H7 (cell line): Measurements from ENCODE around the gene CYSRT1. TPM values are rescaled to one million over a fixed set of nuclear protein-coding genes. Genes with fewer than 3 reads are reported as not detected.
A peak's percentile ranks its signal among the peaks of the same experiment; 100 is the strongest.

Experiments used
- DNase-seq: peaks from one replicate; pipeline ENCODE4 v3.0.0; 2012
- H3K27me3 ChIP-seq: 2 replicates; pipeline ENCODE4 v1.6.0; 2011; ENCODE audit warnings: mild to moderate bottlenecking, low read length; ENCODE audit not compliant: control insufficient read depth, insufficient read depth
- H3K36me3 ChIP-seq: replicated peaks from 2 replicates; pipeline ENCODE4 v1.5.1; 2011; ENCODE audit warnings: low read length; ENCODE audit not compliant: control insufficient read depth, insufficient read depth
- H3K4me3 ChIP-seq: 2 replicates; pipeline ENCODE4 v1.5.1; 2011; ENCODE audit warnings: low read depth, mild to moderate bottlenecking, control low read depth, low read length, moderate library complexity; ENCODE audit not compliant: insufficient read depth
- total RNA-seq: library from RNA; depleted of rRNA; stranded (reverse); fragments of >200 nt; shearing (Covaris generic); gene quantifications from 2 replicates; pipeline ENCODE4 v1.2.3, GENCODE V29; 2014

The CYSRT1 gene
- total RNA-seq, 1 experiment from 2014 or later: 0.83 TPM

- Histone ChIP-seq H3K27me3 (no peaks in the 10 kb centered on the region), H3K4me3 (no peak overlapping the region), H3K36me3 (no peaks in the 10 kb centered on the region; the same call in 1 of the 2 replicates)
- DNase-seq: no peak
These were observed 29.3 kb upstream of the CYSRT1 start for GRCh38 chr9:137195525-137196220.

DNA sequence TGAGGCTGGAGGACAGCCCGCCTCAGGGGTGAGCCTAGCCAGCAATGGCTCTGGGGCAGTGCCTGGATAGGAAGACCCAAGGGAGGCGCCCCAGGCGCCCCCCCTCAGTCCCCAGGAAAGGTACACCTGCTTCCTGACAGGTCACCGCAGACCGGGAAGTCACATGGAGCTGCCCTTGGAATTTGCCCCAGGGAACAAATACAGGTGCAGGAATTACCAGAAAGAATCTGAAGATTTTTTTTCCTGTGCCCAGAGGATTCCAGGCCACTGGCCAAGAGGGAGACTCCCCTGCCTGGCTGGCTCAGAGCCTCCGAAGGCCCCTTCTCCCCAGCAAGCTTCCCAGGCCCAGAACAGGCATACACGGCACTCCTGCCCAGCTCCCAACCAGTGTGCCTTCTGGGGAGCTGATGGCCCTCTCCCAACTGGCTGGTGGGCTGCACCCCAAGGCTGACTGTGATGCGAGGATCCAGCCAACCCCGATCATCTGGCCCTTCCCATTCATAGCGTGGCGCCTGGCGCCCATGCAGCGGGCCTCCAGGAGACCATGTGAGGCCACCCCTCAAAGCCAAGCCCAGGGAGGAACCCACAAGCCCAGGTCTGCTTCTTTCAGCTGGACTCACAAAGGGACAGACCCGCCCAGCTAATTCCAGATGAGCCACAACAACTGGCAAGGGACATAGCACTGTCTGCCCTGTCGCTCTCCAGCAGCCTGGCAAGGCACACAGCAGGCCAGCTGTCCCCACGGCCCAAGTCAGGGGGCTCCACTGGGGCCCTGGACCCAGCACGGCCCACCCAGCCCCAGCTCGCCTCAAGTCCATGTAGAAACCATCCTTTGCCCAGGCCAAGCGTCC is 26.7 kb upstream of the CYSRT1 start:
- Histone ChIP-seq H3K36me3 (no peaks in the 10 kb centered on the region; the same call in 1 of the 2 replicates), H3K4me3 (no peak overlapping the region), H3K27me3 (no peaks in the 10 kb centered on the region)
- DNase-seq: no peak

- Histone ChIP-seq H3K36me3 (no peaks in the 10 kb centered on the region; the same call in 1 of the 2 replicates), H3K4me3 (no peak overlapping the region), H3K27me3 (no peaks in the 10 kb centered on the region)
- DNase-seq: no peak
These were observed 26.1 kb upstream of the CYSRT1 start for GRCh38 chr9:137198902-137199283.

DNA sequence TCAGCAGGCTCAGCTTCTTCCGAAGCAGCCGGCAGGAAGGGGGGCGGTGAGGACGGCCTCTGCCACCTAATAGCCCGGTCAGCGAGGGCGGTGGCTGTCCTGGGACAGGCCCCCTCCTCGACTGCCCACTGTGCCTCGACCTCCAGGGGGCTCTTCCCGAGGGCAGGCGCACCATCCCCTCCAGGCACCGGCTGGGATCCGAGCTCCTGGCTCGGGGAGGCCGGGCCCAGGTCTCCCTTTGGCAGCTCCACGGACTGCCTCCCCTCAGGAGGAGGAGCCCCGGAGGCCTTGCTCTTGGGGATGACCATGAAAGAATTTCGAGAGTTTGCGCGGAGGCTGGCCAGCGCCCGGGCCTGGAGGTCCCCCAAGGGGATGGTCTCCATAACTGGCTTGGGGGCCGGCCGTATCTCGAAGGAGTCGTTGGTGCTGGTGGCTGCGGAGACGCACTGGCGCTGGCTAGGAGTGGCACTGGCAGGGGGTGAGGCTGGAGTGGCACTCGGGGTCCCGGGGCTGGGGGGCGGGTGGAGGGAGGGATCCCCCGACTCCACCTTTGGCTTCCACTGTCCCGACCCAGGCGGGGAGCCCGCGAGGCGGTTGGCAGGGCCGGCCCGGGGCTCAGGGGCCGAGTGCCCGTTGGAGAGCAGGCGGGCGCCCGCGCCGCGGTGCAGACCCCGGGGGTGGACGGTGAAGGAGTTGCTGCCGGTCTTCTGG is 25.4 kb upstream of the CYSRT1 start:
- Histone ChIP-seq H3K4me3 (peak overlapping the region; percentile 42), H3K36me3 (peaks cover 2% of the 10 kb centered on the region; the same call in 1 of the 2 replicates), H3K27me3 (no peaks in the 10 kb centered on the region)
- DNase-seq: peak; percentile 80

GRCh38 chr9:137200311-137201204 is 24.4 kb upstream of the CYSRT1 start, which contains the start of gene TPRN:
TSS of gene TPRN (minus strand) at chr9:137200741. CDS start at chr9:137200711, 30 bp downstream.
- Histone ChIP-seq H3K4me3 (peak within 1 kb of the TSS; percentile 68), H3K36me3 (peaks cover 2% of the 10 kb centered on the region; the same call in 1 of the 2 replicates), H3K27me3 (no peaks in the 10 kb centered on the region)
- peak; percentile 100 for DNase-seq

- Histone ChIP-seq H3K27me3 (no peaks in the 10 kb centered on the region), H3K4me3 (peak overlapping the region; percentile 68), H3K36me3 (peaks cover 2% of the 10 kb centered on the region; the same call in 1 of the 2 replicates)
- peak; percentile 75 for DNase-seq
These were observed 23.6 kb upstream of the CYSRT1 start for GRCh38 chr9:137201205-137201868.

DNA sequence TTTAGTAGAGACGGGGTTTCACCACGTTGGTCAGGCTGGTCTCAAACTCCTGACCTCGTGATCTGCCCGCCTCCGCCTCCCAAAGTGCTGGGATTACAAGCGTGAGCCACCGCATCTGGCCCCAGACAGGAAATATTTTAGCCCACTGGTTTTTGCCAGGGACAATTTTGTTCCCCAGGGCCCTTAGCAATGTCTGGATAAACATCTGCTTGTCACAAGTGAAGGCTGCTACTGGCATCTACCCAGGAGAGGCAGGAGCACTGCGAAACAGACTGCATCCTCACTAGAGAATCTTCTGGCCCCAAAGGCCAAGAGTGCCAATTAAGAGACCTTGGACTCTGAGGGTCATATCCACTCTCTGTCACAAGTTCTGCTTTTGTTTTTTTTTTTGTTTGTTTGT is 22.0 kb upstream of the CYSRT1 start:
- Histone ChIP-seq H3K36me3 (peaks cover 2% of the 10 kb centered on the region; the same call in 1 of the 2 replicates), H3K4me3 (no peak overlapping the region), H3K27me3 (no peaks in the 10 kb centered on the region)
- DNase-seq: no peak

DNA sequence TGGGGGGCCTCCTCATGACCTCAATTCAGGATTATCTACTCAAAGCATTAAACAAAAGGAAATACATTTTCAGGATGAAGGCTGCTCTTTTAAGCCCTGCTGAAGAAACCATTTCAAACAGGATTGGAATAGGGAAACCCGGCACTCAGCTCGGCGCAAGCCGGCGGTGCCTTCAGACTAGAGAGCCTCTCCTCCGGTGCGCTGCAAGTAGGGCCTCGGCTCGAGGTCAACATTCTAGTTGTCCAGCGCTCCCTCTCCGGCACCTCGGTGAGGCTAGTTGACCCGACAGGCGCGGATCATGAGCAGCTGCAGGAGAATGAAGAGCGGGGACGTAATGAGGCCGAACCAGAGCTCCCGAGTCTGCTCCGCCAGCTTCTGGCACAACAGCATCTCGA is 20.2 kb upstream of the CYSRT1 start:
- H3K4me3 ChIP-seq: peak overlapping the region; percentile 95
- peaks cover 4% of the 10 kb centered on the region for H3K36me3 ChIP-seq
- H3K27me3 ChIP-seq: no peaks in the 10 kb centered on the region
- no peak for DNase-seq

DNA sequence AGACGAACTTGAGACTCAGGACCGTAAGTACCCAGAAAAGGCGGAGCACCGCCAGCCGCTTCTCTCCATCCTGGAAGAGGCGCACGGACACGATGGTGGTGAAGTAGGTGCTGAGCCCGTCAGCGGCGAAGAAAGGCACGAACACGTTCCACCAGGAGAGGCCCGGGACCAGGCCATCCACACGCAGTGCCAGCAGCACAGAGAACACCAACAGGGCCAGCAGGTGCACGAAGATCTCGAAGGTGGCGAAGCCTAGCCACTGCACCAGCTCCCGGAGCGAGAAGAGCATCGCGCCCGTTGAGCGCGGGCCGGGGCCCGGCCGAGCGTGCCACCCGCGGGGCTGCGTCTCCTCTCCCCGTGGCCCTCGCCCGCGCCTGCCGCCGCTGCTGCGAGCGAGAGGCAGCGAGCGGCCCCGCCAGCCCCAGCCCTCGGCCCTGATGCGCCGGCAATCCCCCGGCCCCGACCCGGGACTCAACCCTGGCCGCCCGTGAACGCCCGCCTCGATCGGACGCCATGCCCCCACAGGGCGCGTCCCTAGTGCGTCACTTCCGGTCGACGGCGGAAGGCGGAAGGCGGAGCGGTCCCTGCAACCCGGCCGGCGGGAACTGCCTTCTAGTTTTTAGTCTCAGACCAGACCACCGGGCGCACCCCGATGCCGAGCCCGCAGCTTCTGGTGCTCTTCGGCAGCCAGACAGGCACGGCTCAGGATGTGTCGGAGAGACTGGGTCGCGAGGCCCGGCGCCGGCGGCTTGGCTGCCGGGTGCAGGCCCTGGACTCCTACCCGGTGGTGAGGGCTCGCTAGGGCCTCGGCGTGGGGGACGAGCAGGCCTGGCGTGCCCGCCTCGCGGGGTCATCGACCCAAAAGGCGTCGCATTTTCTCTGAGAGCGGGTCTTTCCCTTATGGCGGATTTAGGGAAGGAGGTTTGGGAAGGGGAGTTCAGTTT is 19.6 kb upstream of the CYSRT1 start, which contains the start of the genes NDOR1 and TMEM203:
NDOR1 (plus strand) TSS at position 575 of the 944 bp plus-strand sequence; CDS start at position 653, 78 bp downstream.
TMEM203 (minus strand) TSS at position 523 of the 944 bp plus-strand sequence; CDS start at position 289, 234 bp downstream.
- peak within 1 kb of the TSS; percentile 95 for H3K4me3 ChIP-seq
- peaks cover 4% of the 10 kb centered on the region for H3K36me3 ChIP-seq
- no peaks in the 10 kb centered on the region for H3K27me3 ChIP-seq
- DNase-seq: peak; percentile 100

GRCh38 chr9:137206602-137207001 is 18.4 kb upstream of the CYSRT1 start:
- no peak for DNase-seq
- Histone ChIP-seq H3K36me3 (peaks cover 4% of the 10 kb centered on the region), H3K4me3 (no peak overlapping the region)

DNA sequence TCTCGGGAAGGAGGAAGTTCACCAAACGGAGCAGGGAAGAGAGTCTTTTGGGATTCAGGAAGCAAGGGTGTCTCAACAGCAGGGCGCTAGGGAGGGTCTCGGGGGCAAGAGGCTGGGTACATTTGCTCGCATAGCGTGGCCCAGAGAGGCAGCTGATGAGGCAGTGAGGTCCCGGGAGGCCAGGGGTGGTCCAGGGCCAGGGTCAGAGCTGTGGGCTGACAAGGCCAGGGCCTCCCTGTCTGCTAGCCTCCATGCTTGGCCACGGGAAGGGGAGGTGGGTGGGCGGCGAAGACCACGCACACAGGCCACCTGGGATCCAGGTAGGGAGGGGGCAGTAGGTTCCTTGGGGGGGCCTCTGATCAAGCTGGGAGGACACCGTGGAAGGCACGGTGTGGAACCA is 13.4 kb upstream of the CYSRT1 start:
- DNase-seq: no peak
- peaks cover 5% of the 10 kb centered on the region for H3K36me3 ChIP-seq
- no peak overlapping the region for H3K4me3 ChIP-seq
- H3K27me3 ChIP-seq: no peaks in the 10 kb centered on the region

More at GRCh38 chr9:137206602-137207001, 18.4 kb upstream of the CYSRT1 start:
- H3K27me3 ChIP-seq: no peaks in the 10 kb centered on the region

DNA sequence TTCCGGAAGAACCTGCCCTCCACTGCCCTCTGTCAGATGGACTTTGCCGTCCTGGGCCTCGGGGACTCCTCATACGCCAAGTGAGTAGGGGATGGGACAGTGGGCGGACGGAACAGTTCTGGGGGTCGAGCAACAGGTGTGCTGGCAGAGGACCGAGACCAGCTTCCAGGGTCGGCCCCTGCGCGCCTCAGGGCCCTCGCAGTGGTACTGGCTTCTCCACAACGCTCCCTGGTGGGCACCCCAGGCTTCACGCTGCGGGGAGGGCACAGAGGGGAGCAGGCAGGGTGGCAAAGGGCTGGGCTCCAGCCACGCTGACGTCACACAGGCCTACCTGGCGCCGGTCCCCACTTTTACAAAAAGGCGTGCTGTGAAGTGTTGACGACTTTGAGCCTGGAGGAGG is 12.5 kb upstream of the CYSRT1 start:
- peaks cover 5% of the 10 kb centered on the region for H3K36me3 ChIP-seq
- DNase-seq: peak; percentile 74
- H3K27me3 ChIP-seq: no peaks in the 10 kb centered on the region
- H3K4me3 ChIP-seq: no peak overlapping the region
